ENCODE measurements around the gene COL18A1.

DNA sequence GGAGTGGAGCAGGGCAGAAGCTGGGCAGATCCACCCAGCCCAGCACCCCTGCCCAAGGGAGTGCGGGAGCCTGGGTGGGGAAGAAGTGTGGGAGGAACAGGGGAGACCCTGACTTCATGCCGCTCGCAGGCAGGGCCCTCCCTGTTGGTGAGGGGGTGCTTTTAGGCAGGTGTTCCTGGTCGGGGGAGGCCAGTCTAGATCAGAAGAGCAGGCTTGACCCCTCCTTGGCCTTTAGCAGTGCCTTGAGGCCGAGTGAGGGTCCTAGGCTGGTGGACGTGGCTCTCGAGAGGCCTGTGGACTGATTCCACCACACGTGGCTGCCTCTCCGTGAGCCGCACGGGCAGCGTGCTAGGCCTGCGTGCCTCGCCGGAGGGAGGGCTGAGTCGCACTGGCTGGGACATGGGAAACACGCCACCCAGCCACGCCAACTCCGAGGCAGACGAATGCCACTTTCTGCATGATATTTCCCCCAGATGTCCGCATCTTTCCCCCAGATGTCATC, 19.4 kb upstream of the COL18A1 start:
- TF ChIP-seq CTCF (optimal IDR thresholded peaks at IDR 0.05 in 1 of 3, IDR thresholded peaks at IDR 0.05 in 1 of 3, conservative IDR thresholded peaks at IDR 0.05 in 1 of 3; ENCODE audit: extremely low read depth in 1 of 3, insufficient read depth in 2 of 3, low read length in 3 of 3), result no peak
- TF ChIP-seq EZH2 (IDR thresholded peaks at IDR 0.05; ENCODE audit: low read length), result no peak

Data from keratinocyte (primary cell).